ENCODE data around the gene TTLL9. TPM values are rescaled to one million over a fixed set of nuclear protein-coding genes. Genes with fewer than 3 reads are reported as not detected.

The TTLL9 gene
- polyA plus RNA-seq, 1 of the 3 experiments (the other 2 are of a cell fraction) = 0.23 TPM

- CTCF ChIA-PET = interaction anchor here (1.5 to 7.6 kb wide), 10 partner anchors 12 to 267 kb away, joined by 6 to 174 read pairs (median 30); partner anchors contain the start of genes FOXS1 and PDRG1
- H3K4me3 ChIP-seq (ENCODE audit: low read depth in 2 of 2, low read length in 1 of 2) = no peak overlapping the region
- no peaks in the 10 kb centered on the region for H3K27me3 ChIP-seq (ENCODE audit: insufficient read depth)
- no peaks in the 10 kb centered on the region for H3K9me2 ChIP-seq
- H3K27ac ChIP-seq (ENCODE audit: low read depth in 2 of 2, low read length in 1 of 2) = no peak overlapping the region
- H3K4me2 ChIP-seq = peak overlapping the region; percentile 26; the same call in 1 of the 2 replicates
- POLR2A ChIA-PET = no interaction called here
- no peaks in the 10 kb centered on the region for H3K79me2 ChIP-seq (ENCODE audit: insufficient read depth)
- peaks cover 0 to 8% of the 10 kb centered on the region in 2 experiments; a peak in 1 of 4 replicates for H3K4me1 ChIP-seq (ENCODE audit: control insufficient read depth in 1 of 2, insufficient read depth in 2 of 2, low read depth in 1 of 2, low read length in 1 of 2)
- TF ChIP-seq FOSL2 (IDR thresholded peaks at IDR 0.05; ENCODE audit: borderline replicate concordance, low read depth) (no peak), REST (IDR thresholded peaks at IDR 0.05; ENCODE audit: low read depth, low read length) (no peak), RCOR1 (IDR thresholded peaks at IDR 0.05; ENCODE audit: low read length) (no peak), CHD2 (IDR thresholded peaks at IDR 0.05; ENCODE audit: low read length, partially characterized antibody) (no peak), FOXJ3 (CRISPR knock-in tag; IDR thresholded peaks at IDR 0.05) (no peak), NFIC (IDR thresholded peaks at IDR 0.05; ENCODE audit: borderline replicate concordance) (no peak), USF1 (IDR thresholded peaks at IDR 0.05; ENCODE audit: borderline replicate concordance, low read depth) (no peak), RXRA (IDR thresholded peaks at IDR 0.05; ENCODE audit: borderline replicate concordance, low read depth) (no peak), EZH2phosphoT487 (IDR thresholded peaks at IDR 0.05; ENCODE audit: borderline replicate concordance, low read depth) (no peak)
- WGBS (ENCODE audit: low lambda C conversion rate) = 83% methylated on average over 2 of the region's 4 CpGs
- H3F3A ChIP-seq (replicated peaks; ENCODE audit: insufficient read depth) = peaks cover 11% of the 10 kb centered on the region
- H3K9ac ChIP-seq = no peak overlapping the region
- no peaks in the 10 kb centered on the region for H3K9me3 ChIP-seq
- H3K36me3 ChIP-seq (replicated peaks in 1 of 2; ENCODE audit: control insufficient read depth in 1 of 2, insufficient read depth in 2 of 2, low read length in 1 of 2) = no peaks in the 10 kb centered on the region
- 0 out of 2 replicates have a peak overlapping the region, but pooled peaks have one; percentile 16 for H2AFZ ChIP-seq (ENCODE audit: low read depth)
- H4K20me1 ChIP-seq (ENCODE audit: insufficient read depth) = no peaks in the 10 kb centered on the region
- DNase-seq = no peak
These were observed 46.3 kb upstream of the TTLL9 start for GRCh38 chr20:31824125-31824485.

- POLR2A ChIA-PET = no interaction called here
- CTCF ChIA-PET = interaction anchor here (1.5 to 7.6 kb wide), 8 partner anchors 13 to 267 kb away, joined by 6 to 174 read pairs (median 52); partner anchors contain the start of genes FOXS1 and PDRG1
- Histone ChIP-seq H3K79me2 (ENCODE audit: insufficient read depth) (no peaks in the 10 kb centered on the region), H3K4me2 (peak overlapping the region; percentile 26; the same call in 1 of the 2 replicates), H3K9me3 (no peaks in the 10 kb centered on the region), H3K9ac (no peak overlapping the region), H3K4me1 (ENCODE audit: control insufficient read depth in 1 of 2, insufficient read depth in 2 of 2, low read depth in 1 of 2, low read length in 1 of 2) (peaks cover 0 to 8% of the 10 kb centered on the region in 2 experiments; a peak in 1 of 4 replicates), H3K36me3 (replicated peaks in 1 of 2; ENCODE audit: control insufficient read depth in 1 of 2, insufficient read depth in 2 of 2, low read length in 1 of 2) (no peaks in the 10 kb centered on the region), H3K9me2 (no peaks in the 10 kb centered on the region), H3F3A (replicated peaks; ENCODE audit: insufficient read depth) (peaks cover 11% of the 10 kb centered on the region), H3K27ac (ENCODE audit: low read depth in 2 of 2, low read length in 1 of 2) (no peak overlapping the region), H4K20me1 (ENCODE audit: insufficient read depth) (no peaks in the 10 kb centered on the region), H3K4me3 (ENCODE audit: low read depth in 2 of 2, low read length in 1 of 2) (no peak overlapping the region), H3K27me3 (ENCODE audit: insufficient read depth) (no peaks in the 10 kb centered on the region), H2AFZ (ENCODE audit: low read depth) (no peak overlapping the region; the same call in 1 of the 2 replicates)
- WGBS (ENCODE audit: low lambda C conversion rate) = 89% methylated on average over 14 of the region's 14 CpGs
- DNase-seq = peak; percentile 17
- TF ChIP-seq FOXM1 (IDR thresholded peaks at IDR 0.05; ENCODE audit: low read depth) (no peak), GATA2 (CRISPR knock-in tag; IDR thresholded peaks at IDR 0.05) (no peak), REST (IDR thresholded peaks at IDR 0.05; ENCODE audit: low read depth, low read length) (no peak), RFX5 (IDR thresholded peaks at IDR 0.05; ENCODE audit: low read length) (no peak), MAX (IDR thresholded peaks at IDR 0.05; ENCODE audit: low read depth) (no peak), MXI1 (IDR thresholded peaks at IDR 0.05; ENCODE audit: low read depth, low read length) (no peak), TAF1 (IDR thresholded peaks at IDR 0.05; ENCODE audit: borderline replicate concordance, low read depth, low read length) (no peak), TCF12 (IDR thresholded peaks at IDR 0.05) (no peak), EP300 (IDR thresholded peaks at IDR 0.05; ENCODE audit: borderline replicate concordance in 1 of 2, low read depth in 1 of 2, low read length in 1 of 2) (no peak), NRF1 (IDR thresholded peaks at IDR 0.05; ENCODE audit: low read depth, low read length) (no peak), MEF2A (IDR thresholded peaks at IDR 0.05; ENCODE audit: borderline replicate concordance, low read depth) (no peak)
These were observed 45.7 kb upstream of the TTLL9 start for GRCh38 chr20:31824554-31825313.

Data from SK-N-SH (cell line).